ENCODE data around the gene UBE3D. TPM values are rescaled to one million over a fixed set of nuclear protein-coding genes. Genes with fewer than 3 reads are reported as not detected.

Gene UBE3D
- total and polyA plus RNA-seq, 2 of the 4 experiments (the other 2 are of a cell fraction): 3.2 to 6.3 TPM

- BruUV-seq (replicated peaks): no TSS peak
- no peak overlapping the region for H2AK9ac ChIP-seq (replicated peaks; ENCODE audit: low read depth, low read length, poor library complexity)
- in situ Hi-C loops (cut with MboI; ENCODE audit: low sequenced_read_pairs): no loop called here
- peak overlapping the region; percentile 45; the same call in 1 of the 2 replicates for H4K5ac ChIP-seq (ENCODE audit: low read depth, low read length)
- TF ChIP-seq RAD21 (IDR thresholded peaks at IDR 0.05; ENCODE audit: low read length) (no peak), CEBPB (IDR thresholded peaks at IDR 0.05; ENCODE audit: low read depth, low read length) (peak; percentile 40; the same call in 1 of the 2 replicates)
- peak overlapping the region; percentile 71; the same call in 1 of the 2 replicates for H3K18ac ChIP-seq (ENCODE audit: low read depth, low read length)
- no peaks in the 10 kb centered on the region for H4K20me1 ChIP-seq (ENCODE audit: insufficient read depth, low read length)
- H3K36me3 ChIP-seq (ENCODE audit: control insufficient read depth, insufficient read depth, low read length): no peaks in the 10 kb centered on the region
- H4K91ac ChIP-seq (ENCODE audit: insufficient read depth, low read depth, low read length): no peak overlapping the region
- peak overlapping the region; percentile 64; the same call in 1 of the 2 replicates for H3K14ac ChIP-seq (replicated peaks; ENCODE audit: low read depth, low read length)
- 0 out of 2 replicates have a peak overlapping the region, but pooled peaks have one; percentile 32 for H3K56ac ChIP-seq (ENCODE audit: extremely low read depth, insufficient read depth, low read length)
- DNase-seq (peak; percentile 12), ATAC-seq (ENCODE audit: low read depth) (peak; percentile 33)
- H4K8ac ChIP-seq (ENCODE audit: low read depth in 2 of 2, low read length in 2 of 2): 0 out of 4 replicates have a peak overlapping the region, but pooled peaks of 1 of the 2 experiments have one; percentile 8
- H2AFZ ChIP-seq (replicated peaks; ENCODE audit: low read length, poor library complexity): no peak overlapping the region
- H3K27ac ChIP-seq (ENCODE audit: insufficient read depth, low read length): peak overlapping the region; percentile 33; the same call in 1 of the 2 replicates
- intact Hi-C loops (cut with micrococcal nuclease): no loop called here
- H2BK120ac ChIP-seq (ENCODE audit: low read depth, low read length): peak overlapping the region; percentile 59
- H2BK20ac ChIP-seq (ENCODE audit: low read depth, low read length): peak overlapping the region; percentile 41; the same call in 1 of the 2 replicates
- ChIA-PET CTCF (no interaction called here), POLR2A (ENCODE audit: unreplicated experiment) (interaction anchor here (1.1 kb wide), 1 partner anchor 46 kb away, joined by 3 read pairs; no protein-coding TSS in a partner anchor)
- H3K9ac ChIP-seq (ENCODE audit: low read depth, low read length): no peak overlapping the region
- H3K4me2 ChIP-seq (ENCODE audit: low read depth, low read length): peak overlapping the region; percentile 51; the same call in 1 of the 2 replicates
- dilution Hi-C loops (cut with HindIII; ENCODE audit: low sequenced_read_pairs, unreplicated experiment): no loop called here
- H2AK5ac ChIP-seq (ENCODE audit: low read depth, low read length): no peak overlapping the region
- no peaks in the 10 kb centered on the region for H3K9me3 ChIP-seq (ENCODE audit: control insufficient read depth, insufficient read depth, low read length)
- peaks cover 5% of the 10 kb centered on the region; the same call in 1 of the 2 replicates for H3K9me1 ChIP-seq (ENCODE audit: insufficient read depth, low read length)
- H3K4me3 ChIP-seq (ENCODE audit: insufficient read depth, low read depth, low read length): no peak overlapping the region
- no peaks in the 10 kb centered on the region; the same call in 1 of the 2 replicates for H3K4me1 ChIP-seq (ENCODE audit: control insufficient read depth, insufficient read depth, low read length)
- 0 out of 2 replicates have a peak overlapping the region, but pooled peaks have one; percentile 51 for H3K4ac ChIP-seq (ENCODE audit: low read depth, low read length)
- no peak overlapping the region for H2BK15ac ChIP-seq (ENCODE audit: low read depth, low read length)
- H3K27me3 ChIP-seq (ENCODE audit: control insufficient read depth, insufficient read depth, low read length): no peaks in the 10 kb centered on the region
- H3K79me1 ChIP-seq (ENCODE audit: low read depth in 1 of 2, low read length in 2 of 2): no peaks in the 10 kb centered on the region
- peak overlapping the region; percentile 14 for H2BK5ac ChIP-seq (ENCODE audit: low read depth, low read length, poor library complexity, severe bottlenecking)
- H3K23ac ChIP-seq (ENCODE audit: low read depth, low read length): no peak overlapping the region
Observed at GRCh38 chr6:82843291-82843885, 222.3 kb downstream of the UBE3D start.

Data from IMR-90 (cell line).